Measurements from ENCODE around the gene CBX5. TPM values are rescaled to one million over a fixed set of nuclear protein-coding genes. Genes with fewer than 3 reads are reported as not detected.
A peak's percentile ranks its signal among the peaks of the same experiment; 100 is the strongest.

The CBX5 gene
- total and polyA plus RNA-seq, 9 of the 15 experiments (the other 6 are each of a cell fraction or from before 2014, with no cell fraction given): 32.6 to 102 (median 59.2) TPM

DNA sequence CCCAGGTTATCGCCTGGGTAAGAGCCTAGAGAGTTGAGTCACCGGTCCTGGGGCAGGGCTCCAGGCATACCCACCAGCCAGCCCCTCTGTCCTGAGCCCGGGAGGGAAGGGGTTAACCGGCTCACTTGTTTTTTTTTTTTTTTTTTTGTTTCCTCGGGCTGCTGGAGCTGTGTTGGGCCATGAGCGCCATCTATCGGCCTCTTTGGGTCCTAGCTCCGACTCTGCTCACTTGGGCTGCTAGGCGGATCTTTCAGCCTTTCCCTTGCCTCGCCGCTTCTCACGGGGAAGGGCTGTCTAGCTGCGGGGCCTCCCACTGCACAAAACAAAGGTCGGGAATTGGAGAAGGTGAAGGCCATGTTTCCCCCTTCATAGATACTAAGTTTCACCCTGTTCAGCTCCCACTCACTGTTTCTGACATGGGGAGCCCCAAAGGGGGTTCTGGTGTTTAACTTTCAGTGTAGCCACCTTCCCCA is 88.3 kb downstream of the CBX5 start (continued):
- 0 out of 2 replicates have a peak, but pooled peaks have one; percentile 65 for TF ChIP-seq CBX1 (IDR thresholded peaks at IDR 0.05; ENCODE audit: low read depth)
- TF ChIP-seq HDAC1 (IDR thresholded peaks at IDR 0.05): no peak
- TF ChIP-seq, protein P1, sequence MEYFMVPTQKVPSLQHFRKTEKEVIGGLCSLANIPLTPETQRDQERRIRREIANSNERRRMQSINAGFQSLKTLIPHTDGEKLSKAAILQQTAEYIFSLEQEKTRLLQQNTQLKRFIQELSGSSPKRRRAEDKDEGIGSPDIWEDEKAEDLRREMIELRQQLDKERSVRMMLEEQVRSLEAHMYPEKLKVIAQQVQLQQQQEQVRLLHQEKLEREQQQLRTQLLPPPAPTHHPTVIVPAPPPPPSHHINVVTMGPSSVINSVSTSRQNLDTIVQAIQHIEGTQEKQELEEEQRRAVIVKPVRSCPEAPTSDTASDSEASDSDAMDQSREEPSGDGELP (CRISPR knock-in tag; IDR thresholded peaks at IDR 0.05; ENCODE audit: borderline replicate concordance): 0 out of 2 replicates have a peak, but pooled peaks have one; percentile 11
- no peak for TF ChIP-seq CEBPB (tag; IDR thresholded peaks at IDR 0.05)
- no peak for TF ChIP-seq OTX1 (CRISPR knock-in tag; IDR thresholded peaks at IDR 0.05)
- TF ChIP-seq, protein P2, sequence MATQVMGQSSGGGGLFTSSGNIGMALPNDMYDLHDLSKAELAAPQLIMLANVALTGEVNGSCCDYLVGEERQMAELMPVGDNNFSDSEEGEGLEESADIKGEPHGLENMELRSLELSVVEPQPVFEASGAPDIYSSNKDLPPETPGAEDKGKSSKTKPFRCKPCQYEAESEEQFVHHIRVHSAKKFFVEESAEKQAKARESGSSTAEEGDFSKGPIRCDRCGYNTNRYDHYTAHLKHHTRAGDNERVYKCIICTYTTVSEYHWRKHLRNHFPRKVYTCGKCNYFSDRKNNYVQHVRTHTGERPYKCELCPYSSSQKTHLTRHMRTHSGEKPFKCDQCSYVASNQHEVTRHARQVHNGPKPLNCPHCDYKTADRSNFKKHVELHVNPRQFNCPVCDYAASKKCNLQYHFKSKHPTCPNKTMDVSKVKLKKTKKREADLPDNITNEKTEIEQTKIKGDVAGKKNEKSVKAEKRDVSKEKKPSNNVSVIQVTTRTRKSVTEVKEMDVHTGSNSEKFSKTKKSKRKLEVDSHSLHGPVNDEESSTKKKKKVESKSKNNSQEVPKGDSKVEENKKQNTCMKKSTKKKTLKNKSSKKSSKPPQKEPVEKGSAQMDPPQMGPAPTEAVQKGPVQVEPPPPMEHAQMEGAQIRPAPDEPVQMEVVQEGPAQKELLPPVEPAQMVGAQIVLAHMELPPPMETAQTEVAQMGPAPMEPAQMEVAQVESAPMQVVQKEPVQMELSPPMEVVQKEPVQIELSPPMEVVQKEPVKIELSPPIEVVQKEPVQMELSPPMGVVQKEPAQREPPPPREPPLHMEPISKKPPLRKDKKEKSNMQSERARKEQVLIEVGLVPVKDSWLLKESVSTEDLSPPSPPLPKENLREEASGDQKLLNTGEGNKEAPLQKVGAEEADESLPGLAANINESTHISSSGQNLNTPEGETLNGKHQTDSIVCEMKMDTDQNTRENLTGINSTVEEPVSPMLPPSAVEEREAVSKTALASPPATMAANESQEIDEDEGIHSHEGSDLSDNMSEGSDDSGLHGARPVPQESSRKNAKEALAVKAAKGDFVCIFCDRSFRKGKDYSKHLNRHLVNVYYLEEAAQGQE (IDR thresholded peaks at IDR 0.05; ENCODE audit: borderline replicate concordance): peak; percentile 87
- TF ChIP-seq, protein P2 (CRISPR knock-in tag; IDR thresholded peaks at IDR 0.05; ENCODE audit: low read depth): no peak
- 0 out of 2 replicates have a peak, but pooled peaks have one; percentile 18 for TF ChIP-seq DPF2 (IDR thresholded peaks at IDR 0.05)
- TF ChIP-seq, protein P3, sequence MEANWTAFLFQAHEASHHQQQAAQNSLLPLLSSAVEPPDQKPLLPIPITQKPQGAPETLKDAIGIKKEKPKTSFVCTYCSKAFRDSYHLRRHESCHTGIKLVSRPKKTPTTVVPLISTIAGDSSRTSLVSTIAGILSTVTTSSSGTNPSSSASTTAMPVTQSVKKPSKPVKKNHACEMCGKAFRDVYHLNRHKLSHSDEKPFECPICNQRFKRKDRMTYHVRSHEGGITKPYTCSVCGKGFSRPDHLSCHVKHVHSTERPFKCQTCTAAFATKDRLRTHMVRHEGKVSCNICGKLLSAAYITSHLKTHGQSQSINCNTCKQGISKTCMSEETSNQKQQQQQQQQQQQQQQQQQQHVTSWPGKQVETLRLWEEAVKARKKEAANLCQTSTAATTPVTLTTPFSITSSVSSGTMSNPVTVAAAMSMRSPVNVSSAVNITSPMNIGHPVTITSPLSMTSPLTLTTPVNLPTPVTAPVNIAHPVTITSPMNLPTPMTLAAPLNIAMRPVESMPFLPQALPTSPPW (CRISPR knock-in tag; IDR thresholded peaks at IDR 0.05): peak; percentile 35; the same call in 1 of the 2 replicates
- TF ChIP-seq NEUROD1 (IDR thresholded peaks at IDR 0.05; ENCODE audit: borderline replicate concordance, low read depth, low read length, partially characterized antibody): peak; percentile 64
- TF ChIP-seq, protein P4, sequence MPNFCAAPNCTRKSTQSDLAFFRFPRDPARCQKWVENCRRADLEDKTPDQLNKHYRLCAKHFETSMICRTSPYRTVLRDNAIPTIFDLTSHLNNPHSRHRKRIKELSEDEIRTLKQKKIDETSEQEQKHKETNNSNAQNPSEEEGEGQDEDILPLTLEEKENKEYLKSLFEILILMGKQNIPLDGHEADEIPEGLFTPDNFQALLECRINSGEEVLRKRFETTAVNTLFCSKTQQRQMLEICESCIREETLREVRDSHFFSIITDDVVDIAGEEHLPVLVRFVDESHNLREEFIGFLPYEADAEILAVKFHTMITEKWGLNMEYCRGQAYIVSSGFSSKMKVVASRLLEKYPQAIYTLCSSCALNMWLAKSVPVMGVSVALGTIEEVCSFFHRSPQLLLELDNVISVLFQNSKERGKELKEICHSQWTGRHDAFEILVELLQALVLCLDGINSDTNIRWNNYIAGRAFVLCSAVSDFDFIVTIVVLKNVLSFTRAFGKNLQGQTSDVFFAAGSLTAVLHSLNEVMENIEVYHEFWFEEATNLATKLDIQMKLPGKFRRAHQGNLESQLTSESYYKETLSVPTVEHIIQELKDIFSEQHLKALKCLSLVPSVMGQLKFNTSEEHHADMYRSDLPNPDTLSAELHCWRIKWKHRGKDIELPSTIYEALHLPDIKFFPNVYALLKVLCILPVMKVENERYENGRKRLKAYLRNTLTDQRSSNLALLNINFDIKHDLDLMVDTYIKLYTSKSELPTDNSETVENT (CRISPR knock-in tag; IDR thresholded peaks at IDR 0.05): no peak
- TF ChIP-seq, protein P5, sequence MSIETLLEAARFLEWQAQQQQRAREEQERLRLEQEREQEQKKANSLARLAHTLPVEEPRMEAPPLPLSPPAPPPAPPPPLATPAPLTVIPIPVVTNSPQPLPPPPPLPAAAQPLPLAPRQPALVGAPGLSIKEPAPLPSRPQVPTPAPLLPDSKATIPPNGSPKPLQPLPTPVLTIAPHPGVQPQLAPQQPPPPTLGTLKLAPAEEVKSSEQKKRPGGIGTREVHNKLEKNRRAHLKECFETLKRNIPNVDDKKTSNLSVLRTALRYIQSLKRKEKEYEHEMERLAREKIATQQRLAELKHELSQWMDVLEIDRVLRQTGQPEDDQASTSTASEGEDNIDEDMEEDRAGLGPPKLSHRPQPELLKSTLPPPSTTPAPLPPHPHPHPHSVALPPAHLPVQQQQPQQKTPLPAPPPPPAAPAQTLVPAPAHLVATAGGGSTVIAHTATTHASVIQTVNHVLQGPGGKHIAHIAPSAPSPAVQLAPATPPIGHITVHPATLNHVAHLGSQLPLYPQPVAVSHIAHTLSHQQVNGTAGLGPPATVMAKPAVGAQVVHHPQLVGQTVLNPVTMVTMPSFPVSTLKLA (conservative IDR thresholded peaks at IDR 0.05): 0 out of 4 replicates have a peak, but pooled peaks of 1 of the 2 experiments have one; percentile 26
